BJ (cell line): ENCODE results near the gene SPTBN4. TPM values are rescaled to one million over a fixed set of nuclear protein-coding genes. Genes with fewer than 3 reads are reported as not detected.
A peak's percentile ranks its signal among the peaks of the same experiment; 100 is the strongest.

Experiments used
- CTCF ChIA-PET: fragments of 350-600 bp; formaldehyde crosslinking; extraction: SDS; loops from one replicate; lab custom pipeline; 2021; ENCODE audit warnings: antibody characterized with exemption, inconsistent platforms; lab: Yijun Ruan, JAX
- POLR2A ChIA-PET: fragments of 300-600 bp; sonication (Branson Sonifier 250); formaldehyde crosslinking; extraction: SDS; loops from one replicate; lab custom pipeline; 2021; ENCODE audit warnings: antibody characterized with exemption; lab: Charles Lee
- DNase-seq: peaks from one replicate; pipeline ENCODE4 v3.0.0-alpha.2; 2011; ENCODE audit warnings: low read depth
- H3K27me3 ChIP-seq: 2 replicates; pipeline ENCODE4 v1.6.0; 2011; ENCODE audit warnings: low read length; ENCODE audit not compliant: control insufficient read depth, insufficient read depth
- H3K36me3 ChIP-seq: 2 replicates; pipeline ENCODE4 v1.5.1; 2011; ENCODE audit warnings: low read length; ENCODE audit not compliant: control insufficient read depth, insufficient read depth
- H3K4me3 ChIP-seq: 2 replicates; pipeline ENCODE4 v1.5.1; 2011; ENCODE audit warnings: low read depth, mild to moderate bottlenecking, control low read depth, low read length
- polyA plus RNA-seq: library from polyadenylated mRNA; depleted of rRNA; stranded (reverse); fragments of >200 nt; gene quantifications from 2 replicates; pipeline ENCODE4 v1.2.3, GENCODE V29; 2011
- TF ChIP-seq, protein P1 (sequence below): IDR thresholded peaks from 2 replicates; pipeline ENCODE4 v1.5.1; 2011; ENCODE audit warnings: low read depth, mild to moderate bottlenecking, control low read depth, inconsistent platforms, low read length, moderate library complexity; ENCODE audit not compliant: insufficient read depth

Gene SPTBN4
- polyA plus RNA-seq, 1 experiment = 0.93 TPM

GRCh38 chr19:40598121-40598917 is 131.5 kb downstream of the SPTBN4 start:
- TF ChIP-seq, protein P1, sequence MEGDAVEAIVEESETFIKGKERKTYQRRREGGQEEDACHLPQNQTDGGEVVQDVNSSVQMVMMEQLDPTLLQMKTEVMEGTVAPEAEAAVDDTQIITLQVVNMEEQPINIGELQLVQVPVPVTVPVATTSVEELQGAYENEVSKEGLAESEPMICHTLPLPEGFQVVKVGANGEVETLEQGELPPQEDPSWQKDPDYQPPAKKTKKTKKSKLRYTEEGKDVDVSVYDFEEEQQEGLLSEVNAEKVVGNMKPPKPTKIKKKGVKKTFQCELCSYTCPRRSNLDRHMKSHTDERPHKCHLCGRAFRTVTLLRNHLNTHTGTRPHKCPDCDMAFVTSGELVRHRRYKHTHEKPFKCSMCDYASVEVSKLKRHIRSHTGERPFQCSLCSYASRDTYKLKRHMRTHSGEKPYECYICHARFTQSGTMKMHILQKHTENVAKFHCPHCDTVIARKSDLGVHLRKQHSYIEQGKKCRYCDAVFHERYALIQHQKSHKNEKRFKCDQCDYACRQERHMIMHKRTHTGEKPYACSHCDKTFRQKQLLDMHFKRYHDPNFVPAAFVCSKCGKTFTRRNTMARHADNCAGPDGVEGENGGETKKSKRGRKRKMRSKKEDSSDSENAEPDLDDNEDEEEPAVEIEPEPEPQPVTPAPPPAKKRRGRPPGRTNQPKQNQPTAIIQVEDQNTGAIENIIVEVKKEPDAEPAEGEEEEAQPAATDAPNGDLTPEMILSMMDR = peak; percentile 99
- no peak for DNase-seq
- ChIA-PET CTCF (interaction anchor here (0.6 to 10.4 kb wide), 20 partner anchors 16 to 459 kb away, joined by 3 to 171 read pairs (median 3); partner anchors contain the start of genes BLVRB and SERTAD1), POLR2A (interaction anchor here (0.6 kb wide), 1 partner anchor 135 kb away, joined by 3 read pairs; no protein-coding TSS in a partner anchor)
- Histone ChIP-seq H3K4me3 (peak overlapping the region; percentile 37), H3K36me3 (no peaks in the 10 kb centered on the region), H3K27me3 (0 out of 2 replicates have a peak, but pooled peaks cover 2% of the 10 kb centered on the region)

GRCh38 chr19:40598918-40599307 is 132.1 kb downstream of the SPTBN4 start:
- CTCF ChIA-PET = interaction anchor here (0.8 to 10.4 kb wide), 23 partner anchors 11 to 460 kb away, joined by 3 to 171 read pairs (median 4); partner anchors contain the start of genes BLVRB and SERTAD1
- H3K36me3 ChIP-seq = no peaks in the 10 kb centered on the region
- POLR2A ChIA-PET = interaction anchor here (0.6 kb wide), 1 partner anchor 136 kb away, joined by 3 read pairs; no protein-coding TSS in a partner anchor
- TF ChIP-seq, protein P1 = no peak
- 0 out of 2 replicates have a peak, but pooled peaks cover 2% of the 10 kb centered on the region for H3K27me3 ChIP-seq
- DNase-seq = no peak
- no peak overlapping the region for H3K4me3 ChIP-seq

DNA sequence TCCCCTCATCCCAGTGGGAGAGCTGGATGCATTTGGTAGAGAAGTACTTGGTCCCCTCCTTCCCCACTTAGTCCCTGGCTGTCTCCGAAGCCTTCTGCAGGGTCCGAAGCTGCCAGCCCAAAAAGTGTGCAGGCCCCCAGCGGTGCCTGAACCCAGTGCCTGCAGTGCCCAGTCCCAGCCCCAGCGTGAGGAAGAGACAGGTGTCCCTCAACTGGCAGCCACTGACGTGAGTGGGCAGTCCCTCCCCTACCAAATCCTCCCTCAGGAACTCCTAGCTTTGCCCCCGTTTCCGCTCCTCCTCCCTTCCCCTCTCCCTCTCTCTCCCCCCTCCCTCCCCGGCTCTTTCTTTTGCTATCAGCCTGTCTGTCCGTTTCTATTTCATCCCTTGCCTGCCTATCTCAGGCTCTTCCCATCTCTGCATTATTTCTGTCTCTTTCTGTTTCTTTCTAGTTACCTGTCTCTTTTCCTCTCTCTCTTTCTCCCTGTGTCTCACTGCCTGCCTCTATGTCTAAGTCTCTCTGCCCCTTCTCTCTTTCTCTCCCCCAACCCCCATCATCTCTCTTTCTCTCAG is 132.6 kb downstream of the SPTBN4 start:
- CTCF ChIA-PET = interaction anchor here (0.6 to 10.4 kb wide), 20 partner anchors 12 to 294 kb away, joined by 3 to 171 read pairs (median 6); partner anchors contain the start of genes BLVRB and SERTAD1
- Histone ChIP-seq H3K27me3 (0 out of 2 replicates have a peak, but pooled peaks cover 2% of the 10 kb centered on the region), H3K36me3 (no peaks in the 10 kb centered on the region), H3K4me3 (no peak overlapping the region)
- POLR2A ChIA-PET = no interaction called here
- TF ChIP-seq, protein P1 = no peak
- DNase-seq = no peak

DNA sequence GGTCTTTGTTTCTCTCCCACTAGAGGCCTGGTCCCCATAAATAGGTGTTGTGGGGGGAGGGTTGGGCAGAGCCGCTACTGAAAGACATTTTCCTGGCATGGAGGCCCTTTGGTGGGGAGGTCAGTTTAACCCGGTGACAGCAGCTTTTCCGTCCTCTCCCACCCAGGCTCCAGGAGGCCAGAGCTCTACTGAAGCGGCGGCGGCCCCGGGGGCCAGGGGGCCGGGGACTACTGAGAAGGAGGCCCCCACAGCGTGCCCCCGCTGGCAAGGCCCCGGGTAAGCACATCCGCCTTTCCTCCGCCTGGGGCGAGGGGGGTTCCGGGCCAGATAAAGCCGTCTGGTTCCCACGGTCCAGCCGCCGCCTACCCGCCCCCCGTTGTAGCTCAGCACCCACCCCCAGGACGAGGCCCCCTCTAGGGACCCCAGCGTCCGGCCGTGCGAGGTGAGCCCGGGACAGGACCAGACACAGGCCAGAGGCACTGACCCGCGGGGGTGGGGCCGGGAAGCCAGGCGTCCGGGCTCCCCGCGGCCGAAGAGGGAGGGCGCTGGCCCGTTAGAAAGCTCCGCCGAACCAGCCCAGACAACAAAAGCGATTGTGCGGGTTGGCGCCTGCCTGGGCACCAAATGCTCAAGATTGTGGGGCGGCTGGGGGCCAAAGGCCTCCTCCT is 133.2 kb downstream of the SPTBN4 start:
- H3K27me3 ChIP-seq = 0 out of 2 replicates have a peak, but pooled peaks cover 2% of the 10 kb centered on the region
- no peak overlapping the region for H3K4me3 ChIP-seq
- CTCF ChIA-PET = interaction anchor here (0.6 to 10.4 kb wide), 15 partner anchors 13 to 295 kb away, joined by 3 to 171 read pairs (median 8); partner anchors contain the start of gene BLVRB
- no peak for DNase-seq
- TF ChIP-seq, protein P1 = no peak
- no peaks in the 10 kb centered on the region for H3K36me3 ChIP-seq
- POLR2A ChIA-PET = no interaction called here
